ENCODE measurements around the gene GARIN5A. TPM values are rescaled to one million over a fixed set of nuclear protein-coding genes. Genes with fewer than 3 reads are reported as not detected.

GARIN5A gene
- total RNA-seq (2022; extraction: Qiagen RNA extraction): 1.8 to 2.4 TPM (median 2.0 TPM) in 5 replicates

DNA sequence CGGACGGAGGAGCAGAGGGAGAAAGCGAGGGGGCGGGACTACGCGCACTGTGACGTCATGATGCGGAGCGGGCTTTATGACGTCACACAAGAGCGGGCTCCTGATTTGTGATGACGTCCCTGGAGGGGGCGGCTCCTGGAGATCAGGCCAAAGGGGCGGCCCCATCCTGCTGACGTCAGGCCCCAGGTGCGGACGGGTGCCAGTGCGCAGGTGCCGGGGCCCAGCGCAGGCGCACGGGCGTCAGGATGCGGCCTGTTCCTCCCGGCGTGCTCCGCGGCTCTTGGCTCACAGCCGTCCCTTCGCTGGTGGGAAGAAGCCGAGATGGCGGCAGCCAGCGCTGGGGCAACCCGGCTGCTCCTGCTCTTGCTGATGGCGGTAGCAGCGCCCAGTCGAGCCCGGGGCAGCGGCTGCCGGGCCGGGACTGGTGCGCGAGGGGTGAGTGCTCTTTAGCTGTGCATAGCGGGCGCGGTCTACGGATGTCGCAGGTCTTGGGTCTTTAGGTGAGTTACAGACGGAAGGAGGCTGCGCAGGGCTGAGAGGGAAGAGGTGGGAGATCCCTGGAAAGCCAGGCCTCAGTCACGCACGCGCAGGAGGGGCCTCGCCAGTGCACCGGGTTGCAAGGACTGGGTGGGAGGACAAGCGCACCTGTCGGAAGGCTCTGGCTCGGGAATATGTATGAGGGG, at the start of gene GARIN5A, which contains the start of gene EMC10:
Gene GARIN5A (minus strand): TSS at position 625 of the 683 bp plus-strand sequence. CDS start 460 bp downstream, at position 165.
Gene EMC10 (plus strand): TSS at position 284 of the 683 bp plus-strand sequence. CDS start 38 bp downstream, at position 322.

DNA sequence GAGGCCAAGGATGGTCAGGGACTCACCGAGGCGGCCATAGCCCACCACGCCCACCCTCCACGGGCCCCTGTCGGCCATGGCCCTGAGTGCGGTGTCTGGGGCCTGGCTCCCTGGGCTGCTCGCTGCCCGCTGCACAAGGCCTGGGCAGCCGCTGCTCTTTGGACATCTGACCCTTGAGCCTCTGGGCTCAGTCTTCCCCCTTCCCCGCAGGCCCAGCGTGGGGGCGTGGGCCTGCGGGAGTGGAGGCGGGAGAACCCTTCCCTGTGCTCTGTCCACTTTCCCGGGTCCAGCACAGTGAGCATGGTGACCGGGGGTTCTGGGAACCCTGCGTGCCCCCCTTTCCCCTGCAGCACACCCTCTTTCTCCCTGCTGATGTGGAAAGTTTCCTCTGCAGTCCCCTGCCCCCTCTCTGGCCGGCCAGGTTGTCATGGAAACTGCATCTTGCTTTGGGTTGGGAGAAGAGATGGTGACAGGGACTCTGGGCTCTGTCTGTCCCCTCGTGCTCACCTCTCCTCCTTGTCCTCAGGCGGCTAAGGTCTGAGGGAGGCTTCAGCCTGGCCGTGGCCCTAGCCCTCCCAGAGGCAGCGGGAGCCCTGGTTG, 37.2 kb upstream of the GARIN5A start, which contains the start of gene ASPDH:
Gene ASPDH (minus strand): TSS at position 168 of the 600 bp plus-strand sequence. CDS start 90 bp downstream, at position 78.

DNA sequence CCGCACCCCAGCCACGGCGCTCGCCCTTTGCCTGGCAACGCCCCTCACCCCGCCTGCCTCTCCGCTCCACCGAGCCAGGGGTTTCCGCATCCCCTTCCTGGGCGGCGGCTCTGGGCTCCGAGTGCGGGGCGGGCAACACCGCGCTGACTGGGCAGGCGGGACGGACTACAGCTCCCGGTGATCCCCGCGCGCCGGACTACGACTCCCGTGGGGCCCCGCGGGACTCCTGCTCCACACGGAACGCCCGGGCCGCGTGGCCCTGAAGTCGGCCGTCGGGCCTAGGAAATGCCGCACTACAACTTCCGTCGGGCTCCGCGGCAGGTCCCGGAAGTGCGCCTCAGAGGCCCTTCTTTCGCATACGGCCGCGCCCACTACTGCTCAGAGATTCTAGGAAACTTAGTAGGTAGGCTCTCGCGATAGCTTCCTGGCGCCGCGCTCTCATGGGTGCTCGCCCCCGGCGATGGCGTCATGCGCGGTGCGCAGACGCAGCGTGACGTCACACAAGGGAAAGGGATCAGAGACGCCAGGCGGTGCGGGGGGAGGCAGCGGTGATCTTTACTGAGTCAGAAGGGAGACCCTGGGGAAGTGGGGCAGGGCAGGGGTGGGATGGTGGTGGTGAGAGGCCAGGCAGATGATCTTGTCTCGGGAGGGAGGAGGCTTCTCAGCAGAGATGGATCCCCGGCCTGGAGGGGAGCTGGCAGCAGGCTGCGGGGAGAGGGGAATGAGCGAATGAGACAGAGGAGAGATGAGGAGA, 34.6 kb upstream of the GARIN5A start, which contains the start of gene JOSD2:
Gene JOSD2 (minus strand): TSS at position 123 of the 754 bp plus-strand sequence. CDS start 760 bp downstream, outside the sequence.

DNA sequence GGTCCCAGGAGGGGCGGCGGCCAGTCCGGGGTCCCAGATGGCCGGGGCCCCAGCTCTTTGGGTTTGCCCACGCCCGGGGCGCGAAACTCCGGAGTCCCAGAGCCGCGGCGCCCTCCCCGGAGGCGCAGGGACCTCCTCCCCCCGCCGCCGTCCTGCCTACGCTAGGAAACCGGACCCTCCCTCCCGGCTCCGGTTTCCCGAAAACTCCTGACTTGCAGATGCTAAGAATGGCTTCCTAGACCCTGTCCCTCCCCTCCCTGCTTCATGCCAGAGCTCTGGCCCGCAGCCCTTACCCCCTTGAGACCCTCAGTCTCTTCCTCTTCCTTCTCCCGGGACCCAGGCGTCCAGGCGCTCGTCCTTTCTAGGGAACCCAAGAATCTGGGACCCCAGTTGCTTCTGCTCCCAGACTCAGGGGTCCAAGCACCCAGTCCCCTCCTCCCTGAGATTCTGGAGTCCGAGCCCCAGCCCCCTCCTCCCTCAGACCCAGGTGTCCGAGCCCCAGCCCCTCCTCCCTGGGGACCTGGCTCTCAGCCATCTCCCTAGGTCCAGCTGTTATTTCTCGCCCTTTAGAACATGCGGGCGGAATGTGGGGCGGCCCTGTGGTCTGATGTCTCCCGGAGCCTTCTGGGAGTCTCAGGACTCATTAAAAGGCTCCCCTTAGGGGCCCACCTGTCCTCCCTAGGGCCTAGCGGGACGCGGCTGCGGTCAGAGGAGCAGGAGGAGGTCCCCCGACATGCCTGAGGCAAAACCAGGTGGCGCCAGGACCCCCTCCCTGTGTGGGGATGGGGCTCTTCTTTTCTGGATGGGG, 44.2 kb downstream of the GARIN5A start, which contains the start of gene MYBPC2:
Gene MYBPC2 (plus strand): TSS at position 672 of the 808 bp plus-strand sequence. CDS start 62 bp downstream, at position 734.

DNA sequence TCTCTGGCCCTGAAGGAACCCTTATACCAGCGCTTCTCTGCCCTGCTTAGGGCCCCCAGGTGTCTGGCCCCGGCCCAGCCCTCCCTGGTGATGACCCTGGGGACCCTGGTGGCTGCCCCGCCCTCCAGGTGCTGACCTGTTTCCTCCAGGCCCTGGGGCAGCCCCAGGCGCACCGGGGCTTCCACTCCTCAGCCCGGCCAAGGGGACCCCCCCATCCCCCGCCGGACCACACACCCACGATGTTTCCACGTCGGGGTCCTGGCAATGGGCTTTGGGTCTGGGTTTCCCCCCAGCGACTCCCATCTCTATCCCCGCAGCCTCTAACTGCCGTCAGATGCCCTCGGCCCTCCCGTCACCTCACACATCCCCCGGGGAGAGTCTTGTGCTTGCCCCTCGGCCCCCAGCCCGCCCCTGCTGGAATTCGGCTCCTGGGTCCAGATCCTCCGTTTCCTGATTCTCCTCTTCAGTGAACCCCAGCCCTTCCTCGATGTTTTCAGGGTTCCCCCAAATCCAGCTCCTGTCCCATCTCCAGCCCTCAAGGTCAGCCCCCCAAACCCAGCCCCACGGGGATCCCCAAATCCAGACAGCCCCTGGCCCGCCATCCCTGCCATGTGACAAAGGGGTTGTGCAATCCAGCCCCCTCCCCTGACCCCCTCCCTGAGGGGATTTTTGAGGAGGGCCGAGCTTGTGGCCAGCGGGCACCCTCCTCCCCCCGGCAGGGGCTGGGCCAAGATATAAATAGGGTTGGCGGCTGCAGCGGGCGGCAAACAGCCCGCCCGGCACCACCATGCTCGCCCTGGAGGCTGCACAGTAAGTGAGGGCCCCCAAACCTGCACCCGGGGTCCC, 58.2 kb downstream of the GARIN5A start, which contains the start of gene SPIB:
Gene SPIB (plus strand): TSS at position 763 of the 846 bp plus-strand sequence. CDS start 25 bp downstream, at position 788.

Other genes with a start within 250 kb of the GARIN5A start
- 0.87 to 1.6 TPM (median 1.4 TPM) in 5 replicates for gene KCNC3, start 147.5 kb downstream of the GARIN5A start, total RNA-seq (2022; extraction: Qiagen RNA extraction)
- 1.2 to 1.6 TPM (median 1.3 TPM) in 5 replicates for gene NAPSA, start 111.2 kb downstream of the GARIN5A start, total RNA-seq (2022; extraction: Qiagen RNA extraction)
- gene NR1H2, start 100.4 kb downstream of the GARIN5A start, total RNA-seq (2022; extraction: Qiagen RNA extraction): 62.4 to 88.3 TPM (median 85.4 TPM) in 5 replicates
- 42.6 to 93.8 TPM (median 81.2 TPM) in 5 replicates for gene POLD1, start 92.5 kb downstream of the GARIN5A start, total RNA-seq (2022; extraction: Qiagen RNA extraction)
- 0.26 to 0.52 TPM (median 0.34 TPM) in 4 of 5 replicates, not detected in the other for gene SPIB, start 57.9 kb downstream of the GARIN5A start, total RNA-seq (2022; extraction: Qiagen RNA extraction)
- 0.02 TPM in 2 of 5 replicates, not detected in the others for gene MYBPC2, start 44.0 kb downstream of the GARIN5A start, total RNA-seq (2022; extraction: Qiagen RNA extraction)
- 109 to 164 TPM (median 160 TPM) in 5 replicates for gene EMC10, start 341 bp downstream of the GARIN5A start, total RNA-seq (2022; extraction: Qiagen RNA extraction)
- 52.7 to 92.9 TPM (median 89.0 TPM) in 5 replicates for gene JOSD2, start 34.3 kb upstream of the GARIN5A start, total RNA-seq (2022; extraction: Qiagen RNA extraction)
- gene ASPDH, start 37.1 kb upstream of the GARIN5A start, total RNA-seq (2022; extraction: Qiagen RNA extraction): not detected in 5 replicates
- 0.37 to 0.93 TPM (median 0.67 TPM) in 5 replicates for gene LRRC4B, start 91.6 kb upstream of the GARIN5A start, total RNA-seq (2022; extraction: Qiagen RNA extraction)
- gene SYT3, start 163.0 kb upstream of the GARIN5A start, total RNA-seq (2022; extraction: Qiagen RNA extraction): 0.37 to 0.63 TPM (median 0.47 TPM) in 5 replicates
- gene C19orf81, start 172.6 kb upstream of the GARIN5A start, total RNA-seq (2022; extraction: Qiagen RNA extraction): 3.4 to 12.3 TPM (median 11.5 TPM) in 5 replicates
- 0.03 to 0.37 TPM (median 0.21 TPM) in 5 replicates for gene SHANK1, start 243.0 kb upstream of the GARIN5A start, total RNA-seq (2022; extraction: Qiagen RNA extraction)
- gene CLEC11A, start 246.5 kb upstream of the GARIN5A start, total RNA-seq (2022; extraction: Qiagen RNA extraction): 6.0 to 10.9 TPM (median 10.5 TPM) in 5 replicates